RWPE1 (cell line): ENCODE data around the gene SMYD3.

Experiments used
- CTCF ChIA-PET: fragments of 350-600 bp; sonication (Branson Sonifier 250); formaldehyde crosslinking; extraction: SDS; loops from one replicate; lab custom pipeline; 2021; lab: Yijun Ruan, JAX
- POLR2A ChIA-PET: fragments of 400-600 bp; formaldehyde crosslinking; extraction: SDS; loops from one replicate; lab custom pipeline; 2020; ENCODE audit warnings: antibody characterized with exemption; ENCODE audit not compliant: low non-redundant PET; lab: Yijun Ruan, JAX
- DNase-seq: peaks from one replicate; pipeline ENCODE4 v3.0.0; 2012; ENCODE audit warnings: low spot score
- H3K27ac ChIP-seq: fragments of 450-650 bp; 2 replicates; pipeline ENCODE4 v1.5.1; 2017
- TF ChIP-seq, protein P1 (sequence below): fragments of 450-650 bp; conservative IDR thresholded peaks from 2 replicates; pipeline ENCODE4 v1.5.1; 2017; ENCODE audit warnings: low read depth, mild to moderate bottlenecking

Gene SMYD3

DNA sequence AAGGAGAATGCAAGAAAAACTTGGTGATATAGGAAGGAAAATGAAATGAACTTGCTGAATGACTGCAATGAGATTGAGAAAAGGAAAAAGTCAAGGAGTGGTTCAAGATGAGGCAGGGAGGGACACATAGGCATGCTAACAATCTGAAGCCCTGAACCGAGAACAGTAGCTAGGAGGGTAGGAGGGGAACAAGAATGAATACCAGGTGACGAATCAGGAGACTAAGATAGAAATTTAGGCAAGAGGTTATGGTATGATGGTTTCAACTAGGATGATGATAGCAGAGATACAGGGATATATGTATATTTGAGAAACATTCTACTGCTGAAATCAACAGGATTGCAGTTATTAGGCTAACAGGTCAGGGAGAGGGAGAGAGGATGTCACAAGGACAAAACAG lies 44.1 kb downstream of the SMYD3 start:
- ChIA-PET POLR2A (no interaction called here), CTCF (interaction anchor here (0.6 kb wide), 1 partner anchor 54 kb away, joined by 4 read pairs; no protein-coding TSS in a partner anchor)
- TF ChIP-seq, protein P1, sequence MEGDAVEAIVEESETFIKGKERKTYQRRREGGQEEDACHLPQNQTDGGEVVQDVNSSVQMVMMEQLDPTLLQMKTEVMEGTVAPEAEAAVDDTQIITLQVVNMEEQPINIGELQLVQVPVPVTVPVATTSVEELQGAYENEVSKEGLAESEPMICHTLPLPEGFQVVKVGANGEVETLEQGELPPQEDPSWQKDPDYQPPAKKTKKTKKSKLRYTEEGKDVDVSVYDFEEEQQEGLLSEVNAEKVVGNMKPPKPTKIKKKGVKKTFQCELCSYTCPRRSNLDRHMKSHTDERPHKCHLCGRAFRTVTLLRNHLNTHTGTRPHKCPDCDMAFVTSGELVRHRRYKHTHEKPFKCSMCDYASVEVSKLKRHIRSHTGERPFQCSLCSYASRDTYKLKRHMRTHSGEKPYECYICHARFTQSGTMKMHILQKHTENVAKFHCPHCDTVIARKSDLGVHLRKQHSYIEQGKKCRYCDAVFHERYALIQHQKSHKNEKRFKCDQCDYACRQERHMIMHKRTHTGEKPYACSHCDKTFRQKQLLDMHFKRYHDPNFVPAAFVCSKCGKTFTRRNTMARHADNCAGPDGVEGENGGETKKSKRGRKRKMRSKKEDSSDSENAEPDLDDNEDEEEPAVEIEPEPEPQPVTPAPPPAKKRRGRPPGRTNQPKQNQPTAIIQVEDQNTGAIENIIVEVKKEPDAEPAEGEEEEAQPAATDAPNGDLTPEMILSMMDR, result no peak
- DNase-seq, result no peak
- no peak overlapping the region for H3K27ac ChIP-seq

DNA sequence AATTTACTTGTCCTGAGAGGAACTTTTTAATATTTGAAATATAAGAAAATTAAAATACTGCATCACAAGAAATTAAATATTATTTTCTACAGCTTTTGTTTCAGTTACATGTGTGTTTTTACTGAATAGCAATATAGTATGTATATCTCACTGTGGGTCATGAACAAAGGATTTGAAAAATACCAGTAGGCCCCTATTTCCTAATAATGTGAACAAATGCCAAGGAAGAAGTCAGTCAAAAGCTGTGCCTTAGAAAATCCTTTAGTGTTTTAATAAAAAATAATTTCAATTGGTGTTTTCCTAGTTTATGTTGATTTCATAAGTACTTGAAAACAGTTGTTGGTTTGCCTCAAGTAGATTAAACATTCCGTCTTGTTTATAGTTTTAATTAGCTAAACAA lies 46.7 kb downstream of the SMYD3 start:
- ChIA-PET CTCF (interaction anchor here (0.6 to 0.7 kb wide), 2 partner anchors 1228 to 1263 kb away, joined by 3 read pairs; no protein-coding TSS in a partner anchor), POLR2A (no interaction called here)
- H3K27ac ChIP-seq, result no peak overlapping the region
- DNase-seq, result no peak
- TF ChIP-seq, protein P1, result no peak

DNA sequence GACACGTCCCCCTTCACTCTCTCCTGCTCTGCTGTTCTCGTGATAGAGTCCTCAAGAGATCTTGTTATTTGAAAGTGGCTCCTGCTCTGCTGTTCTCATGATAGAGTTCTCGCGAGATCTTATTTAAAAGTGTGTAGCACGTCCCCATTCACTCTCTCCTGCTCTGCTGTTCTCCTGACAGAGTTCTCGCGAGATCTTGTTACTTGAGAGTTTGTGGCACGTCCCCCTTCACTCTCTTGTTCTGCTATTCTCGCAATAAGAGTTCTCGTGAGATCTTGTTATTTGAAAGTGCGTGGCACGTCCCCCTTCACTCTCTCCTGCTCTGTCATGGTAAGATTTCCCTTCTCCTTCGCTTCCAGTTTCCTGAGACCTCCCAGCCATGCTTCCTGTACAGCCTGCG lies 47.9 kb downstream of the SMYD3 start:
- no peak for DNase-seq
- ChIA-PET POLR2A (no interaction called here), CTCF (interaction anchor here (0.5 kb wide), 1 partner anchor 1652 kb away, joined by 6 read pairs; no protein-coding TSS in a partner anchor)
- no peak overlapping the region for H3K27ac ChIP-seq
- TF ChIP-seq, protein P1, result no peak

DNA sequence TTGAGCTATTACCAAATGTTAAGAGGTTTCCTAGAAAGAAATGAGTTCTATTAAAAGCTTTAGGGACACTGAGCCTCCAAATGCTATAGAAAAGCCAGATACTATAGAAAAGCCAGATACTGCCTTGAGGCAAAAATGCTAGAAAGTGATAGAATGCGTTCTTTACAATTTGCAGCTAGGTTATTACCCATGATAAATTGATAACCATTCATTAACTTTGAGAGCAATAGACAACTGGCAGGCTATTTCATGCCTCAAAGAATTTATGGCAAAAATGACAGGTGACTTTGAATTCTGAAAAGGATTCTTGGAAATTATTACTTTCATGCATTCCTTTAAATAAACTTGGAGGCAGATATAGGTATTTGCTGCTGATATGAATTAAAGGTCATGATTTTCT lies 51.6 kb downstream of the SMYD3 start:
- CTCF ChIA-PET, result interaction anchor here (0.6 kb wide), 1 partner anchor 1304 kb away, joined by 3 read pairs; no protein-coding TSS in a partner anchor

DNA sequence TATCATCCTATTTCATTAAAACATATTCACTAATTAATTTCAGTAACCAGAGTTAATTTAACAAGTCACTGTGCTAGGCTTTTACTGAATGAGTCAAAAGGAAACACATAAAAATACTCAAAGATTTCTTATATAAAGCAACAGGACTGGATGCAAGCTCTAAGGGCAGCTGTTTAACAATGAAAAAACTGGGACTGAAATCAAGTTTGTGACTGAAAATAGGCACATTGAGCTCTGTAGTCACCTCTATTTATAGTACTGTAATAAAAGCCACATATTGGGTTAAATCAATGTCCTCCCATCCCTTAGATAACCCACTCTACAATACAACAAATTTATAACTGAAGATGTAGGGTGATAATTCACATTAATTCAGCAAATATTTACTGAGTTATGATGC lies 52.4 kb downstream of the SMYD3 start:
- DNase-seq, result no peak
- TF ChIP-seq, protein P1, result no peak
- no peak overlapping the region for H3K27ac ChIP-seq
- ChIA-PET CTCF (interaction anchor here (0.6 kb wide), 1 partner anchor 1304 kb away, joined by 3 read pairs; no protein-coding TSS in a partner anchor), POLR2A (no interaction called here)

More for the DNA sequence above, 51.6 kb downstream of the SMYD3 start:
- TF ChIP-seq, protein P1, result no peak
- H3K27ac ChIP-seq, result no peak overlapping the region
- POLR2A ChIA-PET, result no interaction called here
- no peak for DNase-seq

DNA sequence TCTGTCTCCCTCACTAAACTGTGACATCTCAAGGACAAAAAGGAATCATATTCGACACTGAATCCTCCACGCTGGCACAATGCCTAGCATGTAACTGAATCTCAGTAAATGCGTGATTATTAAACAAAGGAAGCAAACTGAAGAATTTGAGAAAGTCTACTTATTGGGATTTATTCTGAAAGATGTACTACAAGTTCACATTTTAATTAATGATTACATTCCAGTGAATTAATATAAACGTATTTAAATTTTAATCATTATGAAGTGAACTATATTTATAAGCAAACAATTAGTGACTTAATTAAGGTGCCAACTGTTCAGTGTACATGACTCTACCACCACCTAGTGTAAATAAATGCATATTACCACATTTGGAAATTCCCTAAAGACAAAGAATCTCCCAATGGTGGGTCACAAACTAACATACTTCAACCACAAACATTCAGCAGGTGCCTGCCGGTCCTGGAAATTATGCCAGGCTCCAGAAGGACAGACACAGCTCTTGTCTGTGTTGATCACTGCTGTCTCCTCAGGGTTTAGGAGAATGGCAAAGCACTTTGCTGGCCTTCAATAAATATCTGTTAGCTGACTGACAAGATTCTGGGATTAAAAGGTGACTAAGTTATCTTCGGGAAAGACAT lies 56.3 kb downstream of the SMYD3 start:
- DNase-seq, result peak; percentile 37
- no peak overlapping the region for H3K27ac ChIP-seq
- ChIA-PET POLR2A (no interaction called here), CTCF (interaction anchor here (1.0 kb wide), 1 partner anchor 1294 kb away, joined by 4 read pairs; no protein-coding TSS in a partner anchor)
- TF ChIP-seq, protein P1, result peak; percentile 75
